Mesodermal cell (in vitro differentiated cells): ENCODE measurements around the gene PCDH1.

ENCODE experiments used
- H3K27ac ChIP-seq: 2 replicates; pipeline ENCODE4 v1.7.0; 2013; ENCODE audit warnings: mild to moderate bottlenecking, low read depth, low read length, moderate library complexity; ENCODE audit not compliant: severe bottlenecking
- H3K36me3 ChIP-seq: 2 replicates; pipeline ENCODE4 v1.7.1; 2013; ENCODE audit warnings: mild to moderate bottlenecking, low read length, moderate library complexity; ENCODE audit not compliant: control insufficient read depth, insufficient read depth
- H3K4me1 ChIP-seq: one replicate; pipeline ENCODE4 v1.7.1; 2013; ENCODE audit warnings: mild to moderate bottlenecking, low read length; ENCODE audit not compliant: insufficient read depth, control insufficient read depth, poor library complexity, severe bottlenecking
- H3K4me3 ChIP-seq: 2 replicates; pipeline ENCODE4 v1.7.0; 2013; ENCODE audit warnings: low read length, control low read depth, mild to moderate bottlenecking; ENCODE audit not compliant: insufficient read depth, poor library complexity, severe bottlenecking; ENCODE audit errors: extremely low read depth
- H3K9me3 ChIP-seq: 2 replicates; pipeline ENCODE4 v1.7.1; 2013; ENCODE audit warnings: mild to moderate bottlenecking, low read length, moderate library complexity; ENCODE audit not compliant: control insufficient read depth
- WGBS, 2 experiments: methylation state at CpG; one replicate each; pipeline ENCODE4 v1.1.5; 2013; ENCODE audit warnings: missing lambda C conversion rate in 2 of 2; ENCODE audit not compliant: insufficient coverage in 2 of 2; 5-methylcytosine and 5-hydroxymethylcytosine counted together

PCDH1 gene

GRCh38 chr5:141852448-141852847 is 25.8 kb downstream of the PCDH1 start:
- Histone ChIP-seq H3K4me1 (peaks cover 7% of the 10 kb centered on the region), H3K36me3 (no peaks in the 10 kb centered on the region), H3K4me3 (no peak overlapping the region), H3K27ac (no peak overlapping the region), H3K9me3 (no peaks in the 10 kb centered on the region)
- WGBS, 2 experiments, result 67% methylated on average over 2 of the region's 3 CpGs; no CpG with 5 or more reads in 1 of the 2 experiments

GRCh38 chr5:141851195-141851874 is 26.9 kb downstream of the PCDH1 start:
- WGBS, 2 experiments, result 80 to 92% methylated on average over 5 to 6 of the region's 10 CpGs
- H3K36me3 ChIP-seq, result no peaks in the 10 kb centered on the region
- no peaks in the 10 kb centered on the region for H3K9me3 ChIP-seq
- no peak overlapping the region for H3K27ac ChIP-seq
- H3K4me1 ChIP-seq, result peaks cover 10% of the 10 kb centered on the region
- no peak overlapping the region for H3K4me3 ChIP-seq

GRCh38 chr5:141850786-141851185 is 27.4 kb downstream of the PCDH1 start:
- Histone ChIP-seq H3K4me3 (peak overlapping the region; percentile 5), H3K9me3 (no peaks in the 10 kb centered on the region), H3K27ac (no peak overlapping the region), H3K4me1 (peaks cover 13% of the 10 kb centered on the region), H3K36me3 (no peaks in the 10 kb centered on the region)
- 28 to 29% methylated on average over 3 to 6 of the region's 10 CpGs for WGBS, 2 experiments

DNA sequence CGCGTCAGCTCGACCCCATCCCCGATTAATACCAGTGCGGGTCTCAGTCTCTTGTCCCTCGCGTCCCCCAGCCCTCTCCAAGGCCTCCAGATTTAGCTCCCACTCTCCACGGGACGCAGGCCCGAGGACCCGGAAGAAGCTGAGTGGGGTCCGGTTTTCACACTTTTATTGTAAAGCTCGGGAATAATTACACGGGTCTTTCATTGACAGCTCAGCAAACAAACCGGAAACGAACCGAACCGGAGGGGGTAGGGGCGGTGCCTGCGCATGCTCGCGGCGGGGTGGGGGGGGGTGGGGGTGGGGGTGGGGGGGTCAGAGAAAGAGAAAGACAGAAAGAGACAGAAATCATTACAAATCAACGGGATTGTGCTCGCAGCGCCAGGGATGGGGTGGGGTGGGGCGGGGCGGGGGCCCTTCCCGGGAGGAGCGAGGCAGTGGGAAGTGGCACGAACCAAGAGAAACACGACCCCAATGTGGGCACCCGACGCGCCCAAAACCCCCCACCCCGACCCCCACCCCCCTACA is 27.9 kb downstream of the PCDH1 start:
- WGBS, 2 experiments, result 0% methylated on average over 7 of the region's 36 CpGs
- H3K9me3 ChIP-seq, result no peaks in the 10 kb centered on the region
- peaks cover 14% of the 10 kb centered on the region for H3K4me1 ChIP-seq
- H3K4me3 ChIP-seq, result peak overlapping the region; percentile 57
- no peaks in the 10 kb centered on the region for H3K36me3 ChIP-seq
- H3K27ac ChIP-seq, result peak overlapping the region; percentile 90

DNA sequence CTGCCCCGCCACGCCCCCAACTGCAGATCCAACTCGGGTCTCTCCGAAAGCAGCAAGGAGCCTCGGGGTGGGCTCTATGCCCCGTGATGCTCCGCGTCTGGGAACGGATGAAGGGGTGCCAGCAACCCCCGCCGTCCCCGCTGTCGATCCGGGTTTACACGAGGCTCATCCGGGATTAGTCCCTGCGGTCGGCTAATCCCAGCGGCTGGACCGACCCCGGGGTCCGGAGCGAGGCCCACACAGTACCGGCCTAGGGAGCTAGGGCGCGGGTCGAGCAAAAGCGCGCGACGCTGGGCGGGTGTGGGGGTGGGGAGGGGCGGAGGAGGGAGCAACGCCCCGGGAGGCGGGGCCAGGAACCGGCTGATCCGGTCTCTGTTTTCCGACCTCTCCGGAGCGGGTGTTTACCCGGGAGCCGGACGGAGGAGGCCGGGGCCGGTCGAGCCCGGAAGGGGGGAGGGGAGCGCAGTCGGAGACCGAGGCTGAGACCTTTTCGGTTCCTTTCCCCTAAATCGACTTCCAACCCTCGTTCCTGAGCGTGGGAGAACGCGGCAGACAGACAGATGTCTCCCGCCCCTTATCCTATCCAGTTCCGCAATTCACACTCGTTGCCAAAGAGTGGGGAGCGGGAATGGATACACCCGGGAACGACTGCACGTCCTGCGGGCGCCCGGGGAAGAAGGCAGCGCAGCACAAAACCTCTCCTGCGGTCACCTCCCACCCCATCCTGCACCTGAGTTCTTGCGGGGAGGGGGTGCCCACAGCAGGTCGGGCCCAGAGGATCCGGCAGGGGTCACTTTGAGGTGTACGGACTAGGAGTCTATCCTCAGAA is 28.6 kb downstream of the PCDH1 start:
- peak overlapping the region; percentile 57 for H3K4me3 ChIP-seq
- H3K9me3 ChIP-seq, result no peaks in the 10 kb centered on the region
- H3K36me3 ChIP-seq, result no peaks in the 10 kb centered on the region
- peaks cover 18% of the 10 kb centered on the region for H3K4me1 ChIP-seq
- WGBS, 2 experiments, result 0% methylated on average over 52 to 60 of the region's 73 CpGs
- H3K27ac ChIP-seq, result peak overlapping the region; percentile 90

- Histone ChIP-seq H3K4me1 (peaks cover 26% of the 10 kb centered on the region), H3K9me3 (no peaks in the 10 kb centered on the region), H3K4me3 (peak overlapping the region; percentile 57), H3K27ac (peak overlapping the region; percentile 90), H3K36me3 (no peaks in the 10 kb centered on the region)
- 11 to 18% methylated on average over 7 to 13 of the region's 19 CpGs for whole genome bisulfite sequencing, 2 experiments
Observed at GRCh38 chr5:141848744-141849414, 29.3 kb downstream of the PCDH1 start.

GRCh38 chr5:141846031-141846430 is 32.2 kb downstream of the PCDH1 start:
- Histone ChIP-seq H3K4me1 (peaks cover 48% of the 10 kb centered on the region), H3K27ac (no peak overlapping the region), H3K4me3 (no peak overlapping the region), H3K9me3 (no peaks in the 10 kb centered on the region), H3K36me3 (no peaks in the 10 kb centered on the region)
- 53 to 73% methylated on average over 4 to 6 of the region's 10 CpGs for WGBS, 2 experiments

- no peaks in the 10 kb centered on the region for H3K9me3 ChIP-seq
- peaks cover 51% of the 10 kb centered on the region for H3K4me1 ChIP-seq
- no peaks in the 10 kb centered on the region for H3K36me3 ChIP-seq
- no peak overlapping the region for H3K27ac ChIP-seq
- 10 to 31% methylated on average over 2 to 4 of the region's 7 CpGs for WGBS, 2 experiments
- no peak overlapping the region for H3K4me3 ChIP-seq
Observed at GRCh38 chr5:141845371-141845851, 32.8 kb downstream of the PCDH1 start.

DNA sequence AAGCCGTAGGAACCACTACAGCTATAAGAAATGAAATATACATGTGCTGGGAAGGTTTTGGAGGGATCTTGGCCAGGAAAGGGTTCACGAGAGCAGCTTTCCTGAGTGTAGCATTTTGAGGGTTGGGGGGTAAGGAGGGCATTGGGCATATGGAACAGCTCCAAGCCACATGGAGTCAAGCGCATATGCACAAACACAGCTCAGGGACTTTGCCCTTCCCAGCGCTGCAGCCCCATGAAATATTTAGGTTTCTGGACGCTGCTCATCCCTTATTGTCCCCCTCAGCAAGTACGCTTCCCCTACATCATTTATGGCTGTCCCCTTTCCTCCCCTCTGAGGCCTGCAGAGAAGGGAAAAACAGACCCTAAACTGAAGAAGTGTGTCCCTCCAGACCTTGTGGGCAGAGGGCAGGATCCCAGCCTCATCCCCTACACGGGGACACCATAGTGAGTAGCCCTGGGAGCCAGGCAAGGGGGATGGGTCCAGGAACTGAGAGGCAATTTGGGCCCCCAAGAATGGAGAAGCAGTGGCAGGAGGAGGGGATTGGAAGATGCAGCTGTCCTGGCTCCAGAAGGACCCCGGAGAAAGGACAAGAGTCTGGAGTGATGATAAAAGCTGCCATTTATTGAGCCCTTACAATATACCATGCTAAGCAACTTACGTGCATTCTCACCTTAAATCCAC is 33.7 kb downstream of the PCDH1 start:
- Histone ChIP-seq H3K4me1 (peaks cover 51% of the 10 kb centered on the region), H3K36me3 (no peaks in the 10 kb centered on the region), H3K9me3 (no peaks in the 10 kb centered on the region), H3K27ac (no peak overlapping the region), H3K4me3 (no peak overlapping the region)
- 96% methylated on average over 5 of the region's 9 CpGs for WGBS, 2 experiments
